ENCODE measurements around the gene PACS1.
"Not testable (repeated sequence)": the region's sequence is repeated elsewhere in the genome, so short reads cannot be mapped to it uniquely, and the experiment has no call there.

Gene PACS1

DNA sequence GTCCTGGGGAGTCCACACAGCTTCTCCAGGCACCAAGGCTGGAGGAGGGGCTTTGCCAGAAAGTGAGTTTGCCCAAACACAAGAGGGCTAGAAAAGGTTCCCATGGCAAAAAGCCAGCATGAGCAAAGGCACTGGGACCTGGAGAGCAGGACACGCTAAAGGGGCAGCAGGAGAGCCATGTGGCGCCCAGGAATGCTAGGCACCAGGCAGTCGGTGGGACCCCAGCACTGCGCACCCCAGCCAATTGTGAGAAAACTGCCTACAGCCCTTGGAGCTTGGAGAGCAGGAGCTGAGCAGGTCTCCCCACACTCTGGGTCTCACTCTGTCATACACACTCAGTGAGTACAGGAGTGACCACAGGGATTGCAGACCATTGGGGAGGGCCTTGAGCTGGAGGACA is 193.2 kb downstream of the PACS1 start:
- DNase-seq: no peak

DNA sequence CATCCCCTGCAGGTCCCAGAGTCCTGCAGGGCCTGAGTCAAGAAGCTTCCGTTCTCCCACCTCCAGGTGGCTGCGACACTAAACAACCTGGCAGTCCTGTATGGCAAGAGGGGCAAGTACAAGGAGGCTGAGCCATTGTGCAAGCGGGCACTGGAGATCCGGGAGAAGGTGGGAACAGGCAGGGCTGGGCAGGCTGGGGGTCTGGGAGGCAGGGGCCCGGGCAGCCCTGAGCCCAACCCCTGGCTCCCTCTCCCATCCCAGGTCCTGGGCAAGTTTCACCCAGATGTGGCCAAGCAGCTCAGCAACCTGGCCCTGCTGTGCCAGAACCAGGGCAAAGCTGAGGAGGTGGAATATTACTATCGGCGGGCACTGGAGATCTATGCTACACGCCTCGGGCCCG is 193.7 kb downstream of the PACS1 start:
- DNase-seq: no peak

DNA sequence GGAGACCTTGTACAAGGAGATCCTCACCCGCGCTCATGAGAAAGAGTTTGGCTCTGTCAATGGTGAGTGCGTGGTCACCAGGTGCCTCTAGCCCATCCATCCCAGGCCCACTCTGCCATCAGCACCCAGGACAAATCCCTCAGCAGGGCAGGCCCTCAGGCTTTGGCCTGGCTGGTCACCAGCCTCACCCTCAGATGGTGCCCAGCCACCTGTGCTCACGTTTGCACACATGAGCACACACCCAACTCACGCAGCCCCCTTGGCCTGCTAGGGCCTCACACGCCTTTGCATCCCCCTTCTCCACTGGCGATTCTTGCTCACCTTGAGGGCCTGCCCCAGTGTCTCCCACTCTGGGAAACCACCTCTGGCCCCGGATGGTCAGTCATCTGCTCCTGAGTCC is 194.3 kb downstream of the PACS1 start:
- no peak for DNase-seq

DNA sequence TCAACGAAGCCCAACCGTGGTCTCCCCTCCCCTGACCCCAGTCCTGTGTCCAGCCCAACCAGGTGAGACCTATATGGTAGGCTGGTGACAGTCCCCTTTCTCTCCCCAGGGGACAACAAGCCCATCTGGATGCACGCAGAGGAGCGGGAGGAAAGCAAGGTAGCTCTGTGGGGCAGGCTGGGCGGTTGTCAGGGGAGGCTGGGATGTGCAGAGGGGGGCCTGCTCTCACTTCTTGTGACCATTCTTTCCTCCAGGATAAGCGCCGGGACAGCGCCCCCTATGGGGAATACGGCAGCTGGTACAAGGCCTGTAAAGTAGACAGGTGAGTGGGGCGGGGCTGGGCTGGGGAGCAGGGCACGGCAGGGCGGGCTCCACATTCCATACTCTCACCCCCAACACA is 194.8 kb downstream of the PACS1 start:
- no peak for DNase-seq

DNA sequence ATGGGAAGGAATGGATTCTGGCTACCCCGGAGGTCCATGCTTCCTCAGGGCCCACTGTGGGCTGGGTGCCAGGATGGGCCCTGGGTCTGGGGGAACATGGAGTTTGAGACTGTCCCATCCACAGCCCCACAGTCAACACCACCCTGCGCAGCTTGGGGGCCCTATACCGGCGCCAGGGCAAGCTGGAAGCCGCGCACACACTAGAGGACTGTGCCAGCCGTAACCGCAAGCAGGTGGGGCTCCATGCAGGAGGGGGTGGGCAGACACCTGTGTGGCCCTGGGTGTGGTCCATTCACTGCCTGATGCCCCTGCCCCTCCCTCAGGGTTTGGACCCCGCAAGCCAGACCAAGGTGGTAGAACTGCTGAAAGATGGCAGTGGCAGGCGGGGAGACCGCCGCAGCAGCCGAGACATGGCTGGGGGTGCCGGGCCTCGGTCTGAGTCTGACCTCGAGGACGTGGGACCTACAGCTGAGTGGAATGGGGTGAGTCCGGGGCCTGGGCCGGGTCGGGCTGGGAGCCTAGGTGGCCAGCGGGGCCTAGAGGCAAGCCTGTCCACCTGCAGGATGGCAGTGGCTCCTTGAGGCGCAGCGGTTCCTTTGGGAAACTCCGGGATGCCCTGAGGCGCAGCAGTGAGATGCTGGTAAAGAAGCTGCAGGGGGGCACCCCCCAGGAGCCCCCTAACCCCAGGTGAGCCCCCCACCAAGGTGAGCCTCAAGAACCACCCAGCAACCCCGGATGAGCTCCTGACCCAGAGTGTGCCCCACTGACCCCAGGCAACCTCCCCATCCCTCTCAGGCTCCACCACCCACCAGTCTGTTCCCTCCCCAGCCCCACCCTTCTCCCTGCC is 195.7 kb downstream of the PACS1 start:
- no peak for DNase-seq

DNA sequence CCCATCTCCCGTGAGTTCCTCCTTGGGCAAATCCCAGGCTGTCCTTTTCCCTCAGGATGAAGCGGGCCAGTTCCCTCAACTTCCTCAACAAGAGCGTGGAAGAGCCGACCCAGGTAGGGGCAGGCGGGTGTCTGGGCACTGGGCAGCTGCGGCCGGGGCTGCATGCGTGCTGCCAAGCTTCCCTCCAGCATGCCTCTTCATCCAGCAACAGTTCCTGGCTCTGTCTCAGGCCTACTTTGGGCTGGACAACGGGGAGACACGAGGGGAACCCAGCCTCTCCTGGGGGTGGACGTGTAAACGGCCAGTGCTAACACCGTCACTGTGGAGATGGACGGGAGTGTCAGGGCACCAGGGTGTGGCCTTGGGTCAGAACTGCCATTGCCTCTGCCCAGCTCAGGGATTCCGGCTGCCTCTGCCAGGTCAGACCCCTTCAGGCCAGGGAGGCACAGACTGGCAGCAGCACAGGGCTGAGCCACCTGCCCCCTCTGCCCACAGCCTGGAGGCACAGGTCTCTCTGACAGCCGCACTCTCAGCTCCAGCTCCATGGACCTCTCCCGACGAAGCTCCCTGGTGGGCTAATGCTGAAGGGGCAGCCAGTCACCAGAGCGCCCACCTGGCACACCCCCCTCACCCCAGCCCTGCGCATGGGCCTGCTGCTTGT is 196.4 kb downstream of the PACS1 start:
- DNase-seq: no peak

DNA sequence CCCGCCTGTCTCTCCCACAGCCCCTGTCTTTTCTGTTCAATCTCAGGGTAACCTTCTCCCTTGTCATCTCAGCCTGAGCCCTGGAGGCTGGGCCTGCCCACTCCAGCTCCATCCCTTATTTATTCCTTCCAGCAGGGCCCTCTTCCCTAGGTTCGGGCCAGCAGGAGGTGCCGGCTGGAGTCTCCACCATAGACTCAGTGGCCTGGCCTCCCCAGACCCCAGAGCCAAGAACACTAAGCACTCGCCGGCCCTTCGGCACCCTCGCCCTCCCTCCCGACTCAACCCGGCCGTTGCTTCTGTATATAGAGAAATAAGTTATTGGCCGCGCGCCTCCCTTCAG is 196.9 kb downstream of the PACS1 start:
- no peak for DNase-seq

DNA sequence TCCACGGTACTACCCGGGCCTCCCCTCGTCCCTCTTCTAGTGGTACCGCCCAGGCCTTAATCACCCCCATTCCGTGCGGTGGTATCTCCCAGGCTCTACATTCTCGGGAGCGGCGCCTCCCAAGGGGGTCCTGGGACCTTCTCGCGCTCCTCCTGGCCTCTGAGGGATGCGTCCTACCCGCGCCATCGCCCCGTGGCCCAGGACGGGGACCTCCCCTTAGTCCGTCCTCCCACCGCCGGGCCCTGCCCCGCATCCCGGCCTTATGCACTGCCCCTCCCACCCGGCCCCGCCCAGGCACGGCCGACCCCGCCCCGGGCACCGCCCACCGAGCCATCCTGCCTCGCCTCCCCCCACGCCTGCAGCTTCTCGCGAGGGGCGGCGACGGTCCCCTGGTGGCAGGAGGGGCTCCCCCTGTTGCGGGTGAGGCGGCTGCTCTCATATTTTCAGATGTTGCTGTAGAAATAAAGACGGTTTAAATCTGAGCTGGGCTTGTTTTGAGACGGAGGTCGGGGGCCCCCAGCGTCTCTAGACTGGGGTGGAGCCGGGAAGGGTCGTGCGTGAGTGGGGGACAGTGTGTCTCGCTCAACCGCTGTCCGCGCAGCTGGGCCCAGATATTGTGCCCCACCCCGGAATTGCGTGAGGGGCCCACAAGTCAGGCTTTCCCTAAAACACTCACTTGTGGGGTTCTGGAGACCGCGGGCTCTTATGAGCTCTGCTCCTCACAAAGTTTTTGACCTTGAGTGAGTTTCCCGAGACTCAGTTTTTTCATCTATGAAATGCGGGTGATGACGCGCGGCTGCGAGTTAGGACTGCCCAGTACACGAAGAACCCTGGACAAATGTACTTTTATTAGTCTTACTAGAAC is 197.5 kb downstream of the PACS1 start:
- peak; percentile 81 for DNase-seq

DNA sequence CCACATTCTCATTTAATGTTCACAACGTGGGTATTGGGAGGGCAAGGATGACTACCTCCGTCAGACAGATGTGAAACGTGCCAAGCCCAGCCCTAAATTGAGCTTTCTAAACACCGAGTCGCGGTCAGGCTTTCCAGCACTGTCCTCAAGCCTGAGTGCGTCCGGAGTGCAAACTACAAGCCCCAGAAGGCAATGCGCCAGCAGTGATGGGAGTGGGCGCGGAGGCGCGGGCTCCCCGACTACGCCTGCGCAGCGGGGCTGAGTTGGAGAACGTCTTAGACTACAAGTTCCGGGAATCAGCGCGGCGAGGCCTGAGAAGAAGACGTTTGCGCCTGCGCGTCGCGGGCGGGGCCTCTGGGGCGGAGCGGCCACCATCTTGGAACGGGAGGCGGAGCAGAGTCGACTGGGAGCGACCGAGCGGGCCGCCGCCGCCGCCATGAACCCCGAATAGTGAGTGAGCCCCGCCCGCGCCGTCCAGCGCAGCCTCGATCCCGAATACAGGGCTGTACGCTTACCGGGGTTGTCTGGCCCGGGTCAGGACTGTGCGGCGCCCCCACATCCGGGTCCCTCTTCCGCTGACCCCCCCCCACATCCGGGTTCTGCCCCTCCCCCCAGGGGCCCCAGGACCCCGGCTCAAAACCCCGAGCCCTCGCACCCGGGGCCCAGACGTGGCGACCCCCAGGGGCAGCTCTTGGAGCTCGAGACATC is 198.3 kb downstream of the PACS1 start, which contains the start of gene RAB1B:
RAB1B (plus strand) TSS at position 396 of the 708 bp plus-strand sequence; CDS start at position 437, 41 bp downstream.
- peak; percentile 99 for DNase-seq

DNA sequence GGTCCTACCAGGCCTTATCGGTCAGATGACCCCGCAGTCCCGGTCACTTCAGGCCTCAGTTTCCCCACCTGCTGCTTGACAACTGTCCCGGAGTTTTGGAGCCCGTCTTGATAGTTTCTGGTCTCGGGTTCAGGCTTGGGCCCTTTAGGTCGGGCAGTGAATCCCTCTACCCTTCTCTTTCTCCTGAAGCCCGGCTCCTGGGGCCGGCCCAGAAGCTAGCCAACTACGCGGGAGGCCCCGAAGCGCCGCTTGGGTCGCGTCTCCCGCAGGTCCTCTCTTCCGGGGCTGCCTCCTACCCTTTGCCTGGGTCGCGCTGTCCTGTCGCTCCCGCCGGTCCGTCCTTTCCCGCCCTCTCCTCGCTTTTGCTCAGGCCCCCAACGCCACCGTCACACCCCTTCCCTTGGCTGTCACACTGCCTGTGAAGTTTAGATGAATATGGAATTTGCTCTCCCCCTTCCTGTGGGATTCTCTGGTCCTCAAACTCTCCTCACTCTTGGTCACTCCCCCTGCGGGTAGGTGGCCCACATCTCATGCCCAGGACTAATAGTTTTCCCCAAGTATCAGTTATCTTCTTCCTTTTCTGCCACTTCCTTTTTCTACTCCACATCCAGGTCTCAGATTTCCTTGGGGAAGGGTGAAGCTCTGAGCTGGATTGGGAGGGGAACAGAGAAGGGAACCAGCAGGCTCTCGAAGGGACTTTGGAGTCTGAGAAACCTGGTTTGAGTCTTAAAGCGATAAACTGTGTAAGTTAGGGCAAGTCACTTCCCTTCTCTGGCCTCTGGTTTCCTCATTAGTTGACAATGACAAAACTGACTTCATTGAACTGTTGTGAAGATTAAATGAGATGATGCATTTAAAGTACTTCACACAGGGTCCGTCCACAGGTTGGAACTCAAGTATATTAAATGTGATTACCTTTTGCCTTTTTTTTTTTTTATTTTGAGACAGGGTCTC is 199.2 kb downstream of the PACS1 start:
- DNase-seq: peak; percentile 33

DNA sequence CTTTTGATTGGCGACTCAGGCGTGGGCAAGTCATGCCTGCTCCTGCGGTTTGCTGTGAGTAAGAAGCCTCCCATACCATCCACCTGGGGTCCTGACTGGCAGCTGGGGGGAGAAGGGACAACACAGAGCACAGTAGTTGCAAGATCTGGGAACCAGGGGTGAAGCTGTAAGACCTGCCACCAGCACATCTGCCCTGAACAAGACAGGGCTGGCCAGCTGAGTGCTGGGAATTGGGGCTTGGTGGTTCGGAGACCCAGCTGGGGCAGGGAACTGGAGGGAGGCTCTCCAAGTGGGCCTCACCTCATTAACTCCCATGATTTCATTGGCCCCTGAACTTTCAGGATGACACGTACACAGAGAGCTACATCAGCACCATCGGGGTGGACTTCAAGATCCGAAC is 201.7 kb downstream of the PACS1 start:
- no peak for DNase-seq

DNA sequence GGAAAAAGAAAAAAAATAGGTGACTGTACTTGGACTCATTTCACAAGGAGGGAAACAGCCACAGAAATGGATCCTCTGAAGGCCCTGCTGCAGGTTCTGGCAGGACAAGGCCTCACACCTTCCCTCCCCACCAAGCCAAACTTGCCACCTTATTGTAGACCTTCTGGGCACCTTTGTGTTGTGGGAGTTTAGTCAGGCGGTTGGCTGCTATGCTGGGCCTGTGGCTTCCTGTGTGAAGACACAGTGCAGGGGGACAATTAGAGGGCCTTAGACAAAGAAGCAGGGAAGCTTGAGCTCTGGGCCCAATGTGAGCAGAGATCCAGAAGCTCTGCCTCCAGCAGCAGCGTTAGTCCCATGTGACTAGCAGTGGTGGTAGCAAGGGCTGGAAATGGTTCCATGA is 202.5 kb downstream of the PACS1 start:
- DNase-seq: no peak

DNA sequence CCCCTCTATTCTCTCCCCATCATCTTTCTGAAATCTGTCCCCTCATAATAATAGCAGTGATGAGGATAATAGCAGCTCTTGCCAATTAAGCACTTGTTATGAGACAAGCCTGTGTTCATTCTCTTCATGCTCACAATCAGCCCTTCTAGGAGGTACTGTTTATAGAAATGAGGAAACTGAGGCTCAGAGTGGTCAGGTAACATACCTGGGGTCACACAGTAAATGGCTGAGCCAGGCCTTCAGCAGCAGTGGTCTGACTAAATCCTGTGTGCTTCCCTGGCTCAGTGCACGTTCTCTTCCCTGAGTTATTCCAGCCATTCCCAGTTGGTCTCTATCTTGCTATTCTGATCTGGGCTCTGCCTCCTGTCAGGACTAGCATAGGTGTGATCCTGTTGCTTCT is 204.1 kb downstream of the PACS1 start:
- DNase-seq: no peak

DNA sequence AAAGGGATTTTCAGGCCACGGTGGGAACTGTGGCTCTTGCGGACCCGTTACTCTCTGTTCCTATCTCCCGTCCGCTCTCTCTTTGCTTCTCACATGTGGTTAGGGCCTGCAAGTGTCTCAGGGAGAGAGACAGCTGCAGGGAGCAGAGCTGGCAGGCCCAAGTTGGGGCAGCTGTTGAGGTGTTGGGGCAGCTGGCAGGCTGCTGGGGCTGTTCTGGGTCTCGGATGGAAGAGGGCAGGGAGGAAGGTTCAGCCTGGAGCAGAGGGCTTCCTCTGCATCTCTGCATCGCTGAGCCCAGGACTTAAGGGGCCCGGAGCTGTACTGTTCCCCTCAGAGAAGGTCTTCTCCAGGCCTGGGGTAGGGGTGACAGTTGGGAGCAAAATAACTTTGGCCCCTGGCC is 205.3 kb downstream of the PACS1 start:
- no peak for DNase-seq

DNA sequence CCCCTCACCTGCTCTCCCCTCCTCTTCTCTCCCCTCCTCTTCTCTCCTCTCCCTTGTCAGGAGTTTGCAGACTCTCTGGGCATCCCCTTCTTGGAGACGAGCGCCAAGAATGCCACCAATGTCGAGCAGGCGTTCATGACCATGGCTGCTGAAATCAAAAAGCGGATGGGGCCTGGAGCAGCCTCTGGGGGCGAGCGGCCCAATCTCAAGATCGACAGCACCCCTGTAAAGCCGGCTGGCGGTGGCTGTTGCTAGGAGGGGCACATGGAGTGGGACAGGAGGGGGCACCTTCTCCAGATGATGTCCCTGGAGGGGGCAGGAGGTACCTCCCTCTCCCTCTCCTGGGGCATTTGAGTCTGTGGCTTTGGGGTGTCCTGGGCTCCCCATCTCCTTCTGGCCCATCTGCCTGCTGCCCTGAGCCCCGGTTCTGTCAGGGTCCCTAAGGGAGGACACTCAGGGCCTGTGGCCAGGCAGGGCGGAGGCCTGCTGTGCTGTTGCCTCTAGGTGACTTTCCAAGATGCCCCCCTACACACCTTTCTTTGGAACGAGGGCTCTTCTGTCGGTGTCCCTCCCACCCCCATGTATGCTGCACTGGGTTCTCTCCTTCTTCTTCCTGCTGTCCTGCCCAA is 206.0 kb downstream of the PACS1 start:
- no peak for DNase-seq

DNA sequence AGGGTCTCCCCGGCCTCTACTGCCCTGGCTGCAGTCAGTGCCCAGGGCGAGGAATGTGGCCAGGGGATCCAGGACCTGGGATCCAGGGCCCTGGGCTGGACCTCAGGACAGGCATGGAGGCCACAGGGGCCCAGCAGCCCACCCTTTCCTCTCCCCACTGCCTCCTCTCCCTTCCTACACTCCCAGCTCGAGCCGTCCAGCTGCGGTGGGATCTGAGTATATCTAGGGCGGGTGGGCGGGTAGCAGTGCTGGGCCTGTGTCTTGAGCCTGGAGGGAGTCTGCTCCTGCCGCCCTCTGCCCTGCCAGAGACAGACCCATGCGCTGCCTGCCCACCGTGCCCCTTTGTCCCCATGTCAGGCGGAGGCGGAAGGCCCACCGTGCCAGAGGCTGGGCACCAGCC is 206.5 kb downstream of the PACS1 start:
- not testable (repeated sequence) for DNase-seq

DNA sequence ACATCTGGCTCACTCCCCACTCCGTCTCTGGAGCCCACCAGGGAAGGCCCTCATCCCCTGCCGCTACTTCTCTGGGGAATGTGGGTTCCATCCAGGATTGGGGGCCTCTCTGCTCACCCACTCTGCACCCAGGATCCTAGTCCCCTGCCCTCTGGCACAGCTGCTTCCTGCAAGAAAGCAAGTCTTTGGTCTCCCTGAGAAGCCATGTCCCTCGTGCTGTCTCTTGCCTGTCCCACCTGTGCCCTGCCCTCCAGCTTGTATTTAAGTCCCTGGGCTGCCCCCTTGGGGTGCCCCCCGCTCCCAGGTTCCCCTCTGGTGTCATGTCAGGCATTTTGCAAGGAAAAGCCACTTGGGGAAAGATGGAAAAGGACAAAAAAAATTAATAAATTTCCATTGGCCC is 207.0 kb downstream of the PACS1 start:
- not testable (repeated sequence) for DNase-seq

DNA sequence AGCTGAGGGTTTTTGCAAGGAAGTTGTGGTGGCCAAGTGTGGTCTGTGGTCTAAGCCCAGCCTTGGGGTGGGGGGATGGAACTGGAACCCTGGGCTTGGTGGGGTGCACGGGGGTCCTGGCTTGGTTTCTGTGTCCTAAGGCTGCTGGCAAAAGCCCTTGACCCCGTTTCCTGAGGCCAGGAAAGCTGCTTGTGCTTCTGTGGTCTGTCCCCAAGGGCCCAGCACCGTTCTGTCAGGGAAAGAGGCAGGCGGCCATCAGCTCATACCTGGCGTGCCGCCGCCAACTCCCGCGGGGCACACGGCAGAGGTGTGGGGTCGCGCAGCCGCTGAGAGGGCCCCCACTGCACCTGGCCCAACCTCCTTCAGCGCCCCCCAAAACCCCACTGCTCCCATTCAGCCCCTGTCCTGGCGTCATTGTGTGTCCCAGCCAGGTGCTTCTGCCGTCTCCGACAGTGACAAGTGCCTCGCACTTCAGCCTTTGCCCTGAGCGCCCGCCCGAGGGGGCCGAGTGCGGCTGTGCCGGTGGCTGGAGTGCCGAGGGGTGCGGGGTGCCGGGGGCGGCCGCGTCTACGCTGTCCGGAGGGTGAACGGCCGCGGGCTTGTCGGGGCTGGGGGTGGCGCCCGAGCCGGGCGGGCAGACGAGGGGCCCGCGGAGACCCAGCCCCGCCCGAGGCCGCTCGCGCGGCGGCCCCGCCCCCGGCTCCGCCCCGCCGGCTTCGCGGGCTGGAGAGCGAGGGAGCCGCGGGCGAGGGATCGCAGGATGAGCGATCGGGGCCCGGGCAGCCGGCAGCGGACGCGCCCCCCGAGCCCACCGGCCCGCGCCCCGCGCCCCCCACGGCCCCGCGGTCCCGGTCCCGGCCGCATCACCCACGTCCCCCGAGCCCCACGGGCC is 207.6 kb downstream of the PACS1 start, which contains the start of gene CNIH2:
CNIH2 (plus strand) TSS at position 705 of the 892 bp plus-strand sequence. CDS start 282 bp downstream, outside the sequence.
- DNase-seq: peak; percentile 62

DNA sequence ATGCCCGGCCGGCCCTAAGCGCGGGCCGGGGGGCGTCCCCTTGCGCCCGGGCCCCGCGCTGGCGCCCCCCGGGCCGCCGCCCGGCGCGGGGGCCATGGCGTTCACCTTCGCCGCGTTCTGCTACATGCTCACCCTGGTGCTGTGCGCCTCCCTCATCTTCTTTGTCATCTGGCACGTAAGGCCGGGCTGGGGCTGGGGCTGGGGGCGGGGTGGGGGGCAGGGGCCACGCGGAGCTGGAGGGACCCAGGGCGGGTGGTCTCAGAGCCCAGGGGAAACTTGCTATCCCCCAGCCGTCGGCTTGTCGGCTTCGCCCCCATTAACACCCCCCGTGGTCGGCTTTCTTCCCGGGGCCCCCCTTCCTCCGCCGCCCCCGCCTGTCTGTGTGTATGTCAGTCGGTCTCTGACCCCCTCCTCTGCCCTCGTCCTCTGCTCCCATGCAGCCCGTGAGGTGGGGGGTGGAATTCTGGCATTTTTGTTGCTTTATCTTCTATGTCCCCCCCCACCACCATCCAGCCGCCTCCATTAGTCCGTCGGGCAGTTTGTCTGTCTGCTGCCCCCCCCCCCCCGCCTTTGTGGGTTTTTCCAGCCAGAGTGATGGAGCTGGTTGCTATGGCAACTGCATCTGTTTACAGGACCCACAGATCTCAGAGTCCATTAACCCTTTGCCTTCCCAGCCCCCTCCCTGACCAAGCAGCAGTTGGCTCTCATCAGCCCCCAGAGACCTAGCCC is 208.5 kb downstream of the PACS1 start:
- DNase-seq: peak; percentile 49
